IMR-90 (cell line): ENCODE measurements around the gene ONECUT1. TPM values are rescaled to one million over a fixed set of nuclear protein-coding genes. Genes with fewer than 3 reads are reported as not detected.

ENCODE experiments used
- ATAC-seq: fragments of 200-7000 bp; cut with Tn5 transposase; 2 replicates; pipeline ENCODE4 v1.9.1; 2020; ENCODE audit warnings: low read depth, mild to moderate bottlenecking, moderate library complexity
- BruUV-seq: library from RNA; stranded (reverse); fragments of 400-500 nt; replicated peaks from 2 replicates; lab custom pipeline; 2021; lab: Mats Ljungman, UMichigan
- CTCF ChIA-PET: fragments of 300-600 bp; formaldehyde crosslinking; extraction: SDS; loops from one replicate; lab custom pipeline; 2021; ENCODE audit warnings: antibody characterized with exemption; lab: Yijun Ruan, JAX
- POLR2A ChIA-PET: fragments of 300-600 bp; sonication (Branson Sonifier 250); formaldehyde crosslinking; loops from one replicate; lab custom pipeline; 2022; ENCODE audit warnings: antibody characterized with exemption; ENCODE audit not compliant: unreplicated experiment; lab: Charles Lee
- DNase-seq: peaks from one replicate; pipeline ENCODE4 v3.0.0; 2013
- H2AFZ ChIP-seq: replicated peaks from 2 replicates; pipeline ENCODE3; 2013; ENCODE audit warnings: low read length, mild to moderate bottlenecking; ENCODE audit not compliant: poor library complexity
- H2AK5ac ChIP-seq: 2 replicates; pipeline ENCODE4 v1.6.1; 2013; ENCODE audit warnings: low read depth, low read length, inconsistent platforms
- H2AK9ac ChIP-seq: replicated peaks from 2 replicates; pipeline ENCODE3; 2013; ENCODE audit warnings: mild to moderate bottlenecking, low read depth, low read length, moderate library complexity; ENCODE audit not compliant: poor library complexity
- H2BK120ac ChIP-seq: 2 replicates; pipeline ENCODE4 v1.6.1; 2013; ENCODE audit warnings: low read depth, low read length, inconsistent platforms
- H2BK15ac ChIP-seq: 3 replicates; pipeline ENCODE4 v1.6.1; 2013; ENCODE audit warnings: low read depth, low read length, inconsistent platforms
- H2BK20ac ChIP-seq: 2 replicates; pipeline ENCODE4 v1.6.1; 2013; ENCODE audit warnings: low read depth, mild to moderate bottlenecking, inconsistent platforms, low read length, moderate library complexity
- H2BK5ac ChIP-seq: 2 replicates; pipeline ENCODE4 v1.6.1; 2013; ENCODE audit warnings: mild to moderate bottlenecking, low read depth, low read length, inconsistent platforms; ENCODE audit not compliant: poor library complexity, severe bottlenecking
- H3K14ac ChIP-seq: replicated peaks from 2 replicates; pipeline ENCODE4 v1.6.1; 2013; ENCODE audit warnings: low read depth, low read length, inconsistent platforms
- H3K18ac ChIP-seq: 2 replicates; pipeline ENCODE4 v1.6.1; 2013; ENCODE audit warnings: low read depth, low read length, control low read depth
- H3K23ac ChIP-seq: 2 replicates; pipeline ENCODE4 v1.6.1; 2013; ENCODE audit warnings: low read depth, low read length, inconsistent platforms
- H3K27ac ChIP-seq: 2 replicates; pipeline ENCODE4 v1.5.1; 2013; ENCODE audit warnings: mild to moderate bottlenecking, control low read depth, low read length; ENCODE audit not compliant: insufficient read depth
- H3K27me3 ChIP-seq: 2 replicates; pipeline ENCODE4 v1.6.1; 2013; ENCODE audit warnings: low read length; ENCODE audit not compliant: control insufficient read depth, insufficient read depth
- H3K36me3 ChIP-seq: 2 replicates; pipeline ENCODE4 v1.6.1; 2013; ENCODE audit warnings: low read length, mixed read lengths; ENCODE audit not compliant: control insufficient read depth, insufficient read depth
- H3K4ac ChIP-seq: 2 replicates; pipeline ENCODE4 v1.6.1; 2013; ENCODE audit warnings: low read depth, low read length, inconsistent platforms
- H3K4me1 ChIP-seq: 2 replicates; pipeline ENCODE4 v1.6.1; 2013; ENCODE audit warnings: low read length, mixed read lengths; ENCODE audit not compliant: control insufficient read depth, insufficient read depth
- H3K4me2 ChIP-seq: 2 replicates; pipeline ENCODE4 v1.6.1; 2013; ENCODE audit warnings: low read depth, mild to moderate bottlenecking, control low read depth, low read length, moderate library complexity
- H3K4me3 ChIP-seq: 2 replicates; pipeline ENCODE4 v1.5.1; 2013; ENCODE audit warnings: low read depth, mild to moderate bottlenecking, control low read depth, low read length, moderate library complexity; ENCODE audit not compliant: insufficient read depth
- H3K56ac ChIP-seq: 2 replicates; pipeline ENCODE4 v1.6.1; 2013; ENCODE audit warnings: low read length, inconsistent platforms; ENCODE audit not compliant: insufficient read depth; ENCODE audit errors: extremely low read depth
- H3K79me1 ChIP-seq, 2 experiments: 2 replicates each; pipeline ENCODE4 v1.6.1; 2013; ENCODE audit warnings: low read length in 2 of 2, inconsistent platforms in 1 of 2, low read depth in 1 of 2
- H3K9ac ChIP-seq: 2 replicates; pipeline ENCODE4 v1.6.1; 2013; ENCODE audit warnings: low read depth, low read length, control low read depth
- H3K9me1 ChIP-seq: 2 replicates; pipeline ENCODE4 v1.6.1; 2013; ENCODE audit warnings: low read length, inconsistent platforms; ENCODE audit not compliant: insufficient read depth
- H3K9me3 ChIP-seq: 2 replicates; pipeline ENCODE4 v1.6.1; 2013; ENCODE audit warnings: low read length; ENCODE audit not compliant: control insufficient read depth, insufficient read depth
- H4K20me1 ChIP-seq: 2 replicates; pipeline ENCODE4 v1.6.1; 2013; ENCODE audit warnings: low read length, inconsistent platforms; ENCODE audit not compliant: insufficient read depth
- H4K5ac ChIP-seq: 2 replicates; pipeline ENCODE4 v1.6.1; 2013; ENCODE audit warnings: mild to moderate bottlenecking, low read depth, low read length, control low read depth
- H4K8ac ChIP-seq, 2 experiments: 2 replicates each; pipeline ENCODE4 v1.6.1; 2013; ENCODE audit warnings: low read depth in 2 of 2, low read length in 2 of 2, control low read depth in 1 of 2, inconsistent platforms in 1 of 2
- H4K91ac ChIP-seq: 2 replicates; pipeline ENCODE4 v1.6.1; 2013; ENCODE audit warnings: low read depth, low read length, inconsistent platforms; ENCODE audit not compliant: insufficient read depth
- CEBPB ChIP-seq: IDR thresholded peaks from 2 replicates; pipeline ENCODE4 v1.6.1; 2012; ENCODE audit warnings: low read depth, low read length, improper control_type of control experiment
- RAD21 ChIP-seq: IDR thresholded peaks from 2 replicates; pipeline ENCODE4 v1.6.1; 2012; ENCODE audit warnings: low read length, improper control_type of control experiment
- WGBS, 2 experiments: methylation state at CpG; one replicate each; pipeline versions ENCODE4 v1.1.5 to v1.1.7; 2013; ENCODE audit warnings: missing lambda C conversion rate in 2 of 2; ENCODE audit not compliant: insufficient read length in 1 of 2; ENCODE audit errors: extremely low coverage in 2 of 2; 5-methylcytosine and 5-hydroxymethylcytosine counted together
- dilution Hi-C: fragments of 300-500 bp; cut with HindIII; formaldehyde crosslinking; loops from one replicate; pipeline ENCODE4 v1.14.3; 2018; ENCODE audit warnings: low sequenced_read_pairs; ENCODE audit not compliant: unreplicated experiment
- in situ Hi-C: fragments of 300-500 bp; cut with MboI; formaldehyde crosslinking; loops from 3 replicates; pipeline ENCODE4 v1.14.3; 2019; ENCODE audit warnings: low sequenced_read_pairs, inconsistent platforms, mixed read lengths
- intact Hi-C: fragments of 100-400 bp; cut with micrococcal nuclease; formaldehyde crosslinking; loops from 2 replicates; pipeline ENCODE4 v1.10.0; 2022
- polyA plus RNA-seq, 3 experiments: library from polyadenylated mRNA; depleted of rRNA; stranded (reverse); fragments of >200 nt; gene quantifications; 2 replicates each; pipeline ENCODE4 v1.2.3, GENCODE V29; 2012; ENCODE audit warnings: low replicate concordance in 1 of 3
- total RNA-seq: library from RNA; depleted of rRNA; stranded (reverse); fragments of >200 nt; gene quantifications from 2 replicates; pipeline ENCODE4 v1.2.3, GENCODE V29; 2012

ONECUT1 gene
- total and polyA plus RNA-seq, 2 of the 4 experiments (the other 2 are of a cell fraction): not detected

- TF ChIP-seq CEBPB: no peak
- TF ChIP-seq RAD21: no peak
- Histone ChIP-seq H3K79me1 (no peaks in the 10 kb centered on the region), H3K9me1 (no peaks in the 10 kb centered on the region), H3K4me3 (no peak overlapping the region), H3K14ac (no peak overlapping the region), H2AK5ac (no peak overlapping the region), H2BK20ac (no peak overlapping the region), H3K27ac (no peak overlapping the region), H2AFZ (peak overlapping the region; percentile 49), H3K56ac (no peak overlapping the region), H4K8ac (no peak overlapping the region), H3K23ac (no peak overlapping the region), H2BK120ac (no peak overlapping the region), H3K4me2 (peak overlapping the region; percentile 55; the same call in 1 of the 2 replicates), H3K4me1 (peaks cover 5% of the 10 kb centered on the region; the same call in 1 of the 2 replicates), H4K5ac (no peak overlapping the region), H3K4ac (no peak overlapping the region), H4K91ac (no peak overlapping the region), H3K18ac (no peak overlapping the region), H3K9ac (no peak overlapping the region), H2AK9ac (no peak overlapping the region), H2BK15ac (no peak overlapping the region), H3K27me3 (peaks cover 93% of the 10 kb centered on the region), H3K9me3 (peaks cover 8% of the 10 kb centered on the region), H4K20me1 (no peaks in the 10 kb centered on the region; the same call in 1 of the 2 replicates), H2BK5ac (no peak overlapping the region), H3K36me3 (no peaks in the 10 kb centered on the region)
- in situ Hi-C loops (no loop called here), intact Hi-C loops (no loop called here), dilution Hi-C loops (no loop called here)
- no TSS peak for BruUV-seq
- POLR2A ChIA-PET: no interaction called here
- 3% methylated on average over 18 of the region's 37 CpGs; no CpG with 5 or more reads in 1 of the 2 experiments for WGBS, 2 experiments
- CTCF ChIA-PET: no interaction called here
- no peak for DNase-seq
- ATAC-seq: no peak
Measured at GRCh38 chr15:52789008-52789600, 1.0 kb downstream of the ONECUT1 start.
